Loucy (cell line): ENCODE results near the gene ACOXL.
A peak's percentile ranks its signal among the peaks of the same experiment; 100 is the strongest.

Source experiments
- H2AFZ ChIP-seq: fragments of 200-600 bp; sonication (generic); 2 replicates; pipeline ENCODE4 v1.6.0; 2016; ENCODE audit warnings: antibody characterized with exemption, mild to moderate bottlenecking, low read length, moderate library complexity
- H3F3A ChIP-seq: fragments of 200-600 bp; 2 replicates; pipeline ENCODE4 v1.6.0; 2016; ENCODE audit warnings: antibody characterized with exemption, low read depth, mild to moderate bottlenecking
- H3K27me3 ChIP-seq: fragments of 200-600 bp; sonication (generic); 2 replicates; pipeline ENCODE4 v1.6.1; 2014; ENCODE audit warnings: low read length, mild to moderate bottlenecking; ENCODE audit not compliant: insufficient read depth, poor library complexity, severe bottlenecking
- H3K36me3 ChIP-seq: fragments of 200-600 bp; sonication (generic); 2 replicates; pipeline ENCODE4 v1.6.1; 2016; ENCODE audit warnings: low read length; ENCODE audit not compliant: insufficient read depth
- H3K4me1 ChIP-seq: fragments of 200-600 bp; sonication (generic); 2 replicates; pipeline ENCODE4 v1.5.1; 2014; ENCODE audit warnings: low read length, mild to moderate bottlenecking; ENCODE audit not compliant: insufficient read depth, poor library complexity, severe bottlenecking
- H3K4me2 ChIP-seq: fragments of 200-600 bp; sonication (generic); 2 replicates; pipeline ENCODE4 v1.6.0; 2014; ENCODE audit warnings: antibody characterized with exemption, low read length, low read depth, mild to moderate bottlenecking; ENCODE audit not compliant: poor library complexity, severe bottlenecking
- H3K4me3 ChIP-seq: fragments of 200-600 bp; sonication (generic); 2 replicates; pipeline ENCODE4 v1.5.1; 2014; ENCODE audit warnings: low read length, mild to moderate bottlenecking, mixed read lengths; ENCODE audit not compliant: poor library complexity, severe bottlenecking
- H3K79me2 ChIP-seq: fragments of 200-600 bp; sonication (generic); 2 replicates; pipeline ENCODE4 v1.6.1; 2014; ENCODE audit warnings: low read length; ENCODE audit not compliant: insufficient read depth
- H3K9ac ChIP-seq: fragments of 200-600 bp; sonication (generic); 2 replicates; pipeline ENCODE4 v1.6.0; 2014; ENCODE audit warnings: mild to moderate bottlenecking, low read depth, low read length, moderate library complexity; ENCODE audit not compliant: poor library complexity, severe bottlenecking
- H3K9me2 ChIP-seq: fragments of 200-600 bp; sonication (generic); replicated peaks from 2 replicates; pipeline ENCODE4 v1.6.1; 2016; ENCODE audit warnings: low read depth, low read length, mixed read lengths
- H3K9me3 ChIP-seq: fragments of 200-600 bp; sonication (generic); 2 replicates; pipeline ENCODE4 v1.6.1; 2014; ENCODE audit warnings: mild to moderate bottlenecking, antibody characterized with exemption, low read length, low read depth; ENCODE audit not compliant: insufficient read depth
- H4K20me1 ChIP-seq: fragments of 200-600 bp; sonication (generic); 2 replicates; pipeline ENCODE4 v1.6.0; 2014; ENCODE audit warnings: antibody characterized with exemption, low read length, mild to moderate bottlenecking; ENCODE audit not compliant: insufficient read depth, poor library complexity, severe bottlenecking
- CTCF ChIP-seq: fragments of 200-600 bp; sonication (generic); conservative IDR thresholded peaks from 2 replicates; pipeline ENCODE4 v1.5.1; 2014; ENCODE audit warnings: mild to moderate bottlenecking, antibody characterized with exemption, low read length
- EZH2phosphoT487 ChIP-seq: fragments of 200-600 bp; IDR thresholded peaks from 2 replicates; pipeline ENCODE4 v1.6.1; 2018; ENCODE audit warnings: antibody characterized with exemption, mild to moderate bottlenecking, moderate library complexity, borderline replicate concordance

The ACOXL gene

GRCh38 chr2:110875384-110875725 lies 143.0 kb downstream of the ACOXL start:
- H3K4me1 ChIP-seq, result peaks cover 37% of the 10 kb centered on the region
- no peaks in the 10 kb centered on the region for H3K9me2 ChIP-seq
- H3K4me2 ChIP-seq, result no peak overlapping the region
- H3K9me3 ChIP-seq, result no peaks in the 10 kb centered on the region
- no peak overlapping the region for H2AFZ ChIP-seq
- H3F3A ChIP-seq, result peaks cover 4% of the 10 kb centered on the region; the same call in 1 of the 2 replicates
- no peaks in the 10 kb centered on the region for H3K27me3 ChIP-seq
- H3K9ac ChIP-seq, result no peak overlapping the region
- TF ChIP-seq EZH2phosphoT487 (no peak), CTCF (no peak)
- H3K36me3 ChIP-seq, result no peaks in the 10 kb centered on the region
- H3K79me2 ChIP-seq, result no peaks in the 10 kb centered on the region
- H3K4me3 ChIP-seq, result no peak overlapping the region
- no peaks in the 10 kb centered on the region for H4K20me1 ChIP-seq

GRCh38 chr2:110876167-110876999 lies 144.0 kb downstream of the ACOXL start:
- TF ChIP-seq EZH2phosphoT487 (no peak), CTCF (peak; percentile 82)
- H3K36me3 ChIP-seq, result no peaks in the 10 kb centered on the region
- no peaks in the 10 kb centered on the region for H3K27me3 ChIP-seq
- H3K79me2 ChIP-seq, result no peaks in the 10 kb centered on the region
- H4K20me1 ChIP-seq, result no peaks in the 10 kb centered on the region
- peak overlapping the region; percentile 55 for H3K9ac ChIP-seq
- peaks cover 4% of the 10 kb centered on the region; the same call in 1 of the 2 replicates for H3F3A ChIP-seq
- peaks cover 37% of the 10 kb centered on the region for H3K4me1 ChIP-seq
- H2AFZ ChIP-seq, result peak overlapping the region; percentile 84
- H3K4me3 ChIP-seq, result peak overlapping the region; percentile 62
- H3K4me2 ChIP-seq, result peak overlapping the region; percentile 74
- H3K9me3 ChIP-seq, result no peaks in the 10 kb centered on the region
- H3K9me2 ChIP-seq, result no peaks in the 10 kb centered on the region

- Histone ChIP-seq H3K36me3 (no peaks in the 10 kb centered on the region), H2AFZ (peak overlapping the region; percentile 84), H3K27me3 (no peaks in the 10 kb centered on the region), H3K9ac (peak overlapping the region; percentile 55), H3K4me1 (peaks cover 37% of the 10 kb centered on the region), H3K9me3 (no peaks in the 10 kb centered on the region), H4K20me1 (no peaks in the 10 kb centered on the region), H3F3A (peaks cover 4% of the 10 kb centered on the region; the same call in 1 of the 2 replicates), H3K9me2 (no peaks in the 10 kb centered on the region), H3K4me3 (peak overlapping the region; percentile 62), H3K4me2 (peak overlapping the region; percentile 74), H3K79me2 (no peaks in the 10 kb centered on the region)
- TF ChIP-seq CTCF (no peak), EZH2phosphoT487 (no peak)
Measured at GRCh38 chr2:110877031-110877827, 144.9 kb downstream of the ACOXL start.
